Thymus (tissue), 11 donors: ENCODE data around the gene ATG7. TPM values are rescaled to one million over a fixed set of nuclear protein-coding genes. Genes with fewer than 3 reads are reported as not detected.
A peak's percentile ranks its signal among the peaks of the same experiment; 100 is the strongest.
"Not testable (repeated sequence)": the region's sequence is repeated elsewhere in the genome, so short reads cannot be mapped to it uniquely, and the experiment has no call there.

Source experiments
- DNase-seq, 9 donors: peaks; one replicate each; pipeline ENCODE4 v3.0.0-alpha.2; 2013; ENCODE audit warnings: low spot score in 9 of 9, low read depth in 6 of 9, missing footprints in 1 of 9
- H3K27ac ChIP-seq, 2 donors: one replicate each; pipeline ENCODE4 v1.5.1; 2013; ENCODE audit warnings: control low read depth in 1 of 2, low read depth in 1 of 2, low read length in 1 of 2, mild to moderate bottlenecking in 1 of 2, moderate library complexity in 1 of 2
- H3K27me3 ChIP-seq, 2 donors: one replicate each; pipeline ENCODE4 v1.5.1; 2013; ENCODE audit warnings: low read length in 1 of 2; ENCODE audit not compliant: control insufficient read depth in 2 of 2, insufficient read depth in 1 of 2
- H3K36me3 ChIP-seq, 2 donors: one replicate each; pipeline ENCODE4 v1.5.1; 2013; ENCODE audit warnings: low read length in 1 of 2, mild to moderate bottlenecking in 1 of 2, moderate library complexity in 1 of 2; ENCODE audit not compliant: control insufficient read depth in 2 of 2, insufficient read depth in 2 of 2
- H3K4me1 ChIP-seq, 2 donors: one replicate each; pipeline ENCODE4 v1.5.1; 2013; ENCODE audit warnings: low read length in 2 of 2; ENCODE audit not compliant: control insufficient read depth in 2 of 2, insufficient read depth in 2 of 2
- H3K4me3 ChIP-seq, 2 donors: one replicate each; pipeline ENCODE4 v1.5.1; 2013; ENCODE audit warnings: low read length in 2 of 2, control low read depth in 1 of 2, mild to moderate bottlenecking in 1 of 2
- H3K9me3 ChIP-seq, 2 donors: one replicate each; pipeline ENCODE4 v1.5.1; 2013; ENCODE audit warnings: low read length in 1 of 2, mild to moderate bottlenecking in 1 of 2; ENCODE audit not compliant: control insufficient read depth in 2 of 2, insufficient read depth in 1 of 2
- WGBS: extraction: QIAGEN DNeasy Blood & Tissue Kit; methylation state at CpG from one replicate; pipeline ENCODE4 v1.1.7; 2013; 5-methylcytosine and 5-hydroxymethylcytosine counted together
- polyA plus RNA-seq: library from polyadenylated mRNA; stranded (reverse); fragments of 200-250 nt; gene quantifications from one replicate; pipeline ENCODE4 v1.2.3, GENCODE V29; 2013
- total RNA-seq: library from RNA; stranded (reverse); fragments of 120-200 nt; gene quantifications from one replicate; pipeline ENCODE4 v1.2.4, GENCODE V29; 2013
- donor health status: healthy.

ATG7 gene
- total and polyA plus RNA-seq, 2 donors = 9.0 to 21.7 TPM

GRCh38 chr3:11323813-11324212, 51.6 kb downstream of the ATG7 start:
- peaks cover 26 to 33% of the 10 kb centered on the region in 2 donors for H3K36me3 ChIP-seq
- H3K27ac ChIP-seq = no peak overlapping the region
- no peak for DNase-seq

GRCh38 chr3:11327619-11328018, 55.4 kb downstream of the ATG7 start:
- H3K4me1 ChIP-seq = no peaks in the 10 kb centered on the region
- 98% methylated on average over 3 of the region's 3 CpGs for WGBS
- peaks cover 5 to 9% of the 10 kb centered on the region in 2 donors for H3K36me3 ChIP-seq
- no peak for DNase-seq
- no peaks in the 10 kb centered on the region for H3K27me3 ChIP-seq
- H3K9me3 ChIP-seq = no peaks in the 10 kb centered on the region
- H3K27ac ChIP-seq = no peak overlapping the region
- no peak overlapping the region for H3K4me3 ChIP-seq

More at GRCh38 chr3:11323813-11324212, 51.6 kb downstream of the ATG7 start:
- H3K9me3 ChIP-seq = no peaks in the 10 kb centered on the region
- H3K4me3 ChIP-seq = no peak overlapping the region
- no peaks in the 10 kb centered on the region for H3K27me3 ChIP-seq
- 70% methylated on average over 3 of the region's 3 CpGs for WGBS
- H3K4me1 ChIP-seq = no peaks in the 10 kb centered on the region

DNA sequence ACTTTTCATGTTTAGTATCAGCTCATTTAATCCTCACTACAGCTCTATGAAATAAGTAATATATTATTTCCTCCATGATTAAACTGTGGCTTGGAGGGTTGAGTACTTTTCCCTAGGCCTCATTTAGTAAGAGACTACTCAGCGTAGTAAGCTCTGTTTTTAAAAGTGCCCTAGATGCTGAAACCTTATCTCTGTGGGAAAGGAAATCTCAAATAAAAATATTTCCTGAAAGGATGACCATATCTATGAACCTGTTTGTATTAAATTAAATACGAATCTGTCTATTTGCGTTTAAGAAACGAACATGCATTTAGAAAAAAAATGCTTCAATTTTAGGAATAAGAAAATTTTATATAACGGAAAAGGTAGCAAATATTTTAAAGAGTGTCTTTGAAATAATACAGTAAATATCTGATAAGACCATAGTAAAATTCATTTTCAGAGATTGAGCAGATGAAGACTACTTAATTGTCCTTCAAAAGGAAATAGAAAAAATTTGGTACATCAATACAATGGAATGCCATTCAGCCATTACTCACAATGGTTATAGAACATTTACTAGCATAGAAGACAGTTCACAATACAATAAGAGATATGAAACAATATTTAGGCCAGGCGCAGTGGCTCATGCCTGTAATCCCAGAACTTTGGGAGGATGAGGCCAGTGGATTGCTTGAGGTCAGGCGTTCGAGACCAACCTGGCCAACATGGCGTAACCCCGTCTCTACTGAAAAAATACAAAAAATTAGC, 56.2 kb downstream of the ATG7 start:
- no peak overlapping the region for H3K27ac ChIP-seq
- peaks cover 8 to 13% of the 10 kb centered on the region in 2 donors for H3K36me3 ChIP-seq
- 98% methylated on average over 10 of the region's 10 CpGs for WGBS

DNA sequence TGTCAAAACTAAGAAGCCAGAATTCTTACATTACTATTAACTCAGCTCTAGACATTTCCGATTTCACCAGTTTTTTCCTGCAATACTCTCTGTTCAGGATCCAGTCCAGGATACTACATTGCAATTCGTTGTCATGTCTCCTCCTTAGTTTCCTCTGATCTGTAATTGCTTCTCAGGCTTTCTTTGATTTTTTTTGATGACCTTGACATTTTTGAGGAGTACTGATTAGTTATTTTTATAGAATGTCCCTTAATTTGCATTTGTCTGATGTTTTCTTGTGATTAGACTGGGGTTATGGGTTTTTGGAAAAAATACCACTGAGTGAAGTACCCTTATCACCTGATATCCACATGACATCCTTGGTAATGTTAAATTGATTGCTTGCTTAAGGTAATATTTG, 57.6 kb downstream of the ATG7 start:
- no peak for DNase-seq
- no peak overlapping the region for H3K27ac ChIP-seq
- peaks cover 8 to 13% of the 10 kb centered on the region in 2 donors for H3K36me3 ChIP-seq
- H3K4me3 ChIP-seq = no peak overlapping the region
- H3K9me3 ChIP-seq = no peaks in the 10 kb centered on the region
- no peaks in the 10 kb centered on the region for H3K27me3 ChIP-seq
- 96% methylated on average over 2 of the region's 2 CpGs for WGBS
- H3K4me1 ChIP-seq = no peaks in the 10 kb centered on the region

More for the DNA sequence above, 56.2 kb downstream of the ATG7 start:
- no peak for DNase-seq
- Histone ChIP-seq H3K4me3 (no peak overlapping the region), H3K9me3 (no peaks in the 10 kb centered on the region), H3K4me1 (no peaks in the 10 kb centered on the region), H3K27me3 (no peaks in the 10 kb centered on the region)

DNA sequence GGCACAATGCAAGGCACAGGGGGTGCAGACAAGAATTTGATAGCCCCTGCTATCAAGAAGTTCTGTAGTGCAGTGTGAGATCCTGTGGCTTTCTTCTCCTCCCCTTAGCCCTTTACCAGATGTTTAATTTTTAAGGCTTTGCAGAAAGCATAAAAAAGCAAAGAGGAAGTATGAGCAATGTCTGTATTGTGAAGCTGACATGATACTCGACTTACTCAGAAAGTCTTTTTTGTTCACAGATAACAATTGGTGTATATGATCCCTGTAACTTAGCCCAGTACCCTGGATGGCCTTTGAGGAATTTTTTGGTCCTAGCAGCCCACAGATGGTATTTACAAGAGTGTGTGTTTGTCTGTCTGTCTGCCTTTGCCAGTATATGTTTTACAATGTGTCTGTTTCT, 58.9 kb downstream of the ATG7 start:
- Histone ChIP-seq H3K36me3 (peaks cover 8 to 13% of the 10 kb centered on the region in 2 donors), H3K4me3 (no peak overlapping the region), H3K27ac (no peak overlapping the region), H3K27me3 (no peaks in the 10 kb centered on the region), H3K9me3 (no peaks in the 10 kb centered on the region), H3K4me1 (no peaks in the 10 kb centered on the region)
- WGBS = 18% methylated on average over 1 of the region's 1 CpG
- no peak for DNase-seq

DNA sequence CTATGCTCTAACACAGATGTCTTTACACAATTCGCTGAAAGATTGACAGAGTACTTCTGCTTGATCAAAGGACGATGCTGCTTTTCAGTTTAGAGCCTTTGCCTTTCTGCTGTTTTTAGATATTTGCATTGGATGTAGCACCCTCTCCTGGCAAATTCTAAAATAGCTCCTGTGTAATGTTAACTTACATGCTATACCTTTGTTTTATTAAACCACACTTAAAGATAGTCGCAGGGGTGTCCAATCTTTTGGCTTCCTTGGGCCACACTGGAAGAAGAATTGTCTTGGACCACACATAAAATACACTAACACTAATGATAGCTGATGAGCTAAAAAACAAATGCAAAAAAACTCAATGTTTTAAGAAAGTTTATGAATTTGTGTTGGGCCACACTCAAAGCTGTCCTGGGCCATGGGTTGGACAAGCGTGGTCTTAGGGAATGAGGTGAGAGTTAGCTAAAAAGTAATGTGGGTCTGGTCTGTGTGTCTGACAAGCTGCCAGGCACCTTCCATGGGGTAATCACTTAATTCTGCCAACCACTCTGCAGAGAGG, 62.9 kb downstream of the ATG7 start:
- H3K9me3 ChIP-seq = no peaks in the 10 kb centered on the region
- H3K36me3 ChIP-seq = peaks cover 3 to 10% of the 10 kb centered on the region in 2 donors
- no peak overlapping the region for H3K4me3 ChIP-seq
- WGBS = 70% methylated on average over 4 of the region's 4 CpGs
- peak; percentile 27 to 83 (median 61) for DNase-seq
- no peaks in the 10 kb centered on the region for H3K27me3 ChIP-seq
- H3K4me1 ChIP-seq = no peaks in the 10 kb centered on the region
- H3K27ac ChIP-seq = no peak overlapping the region

DNA sequence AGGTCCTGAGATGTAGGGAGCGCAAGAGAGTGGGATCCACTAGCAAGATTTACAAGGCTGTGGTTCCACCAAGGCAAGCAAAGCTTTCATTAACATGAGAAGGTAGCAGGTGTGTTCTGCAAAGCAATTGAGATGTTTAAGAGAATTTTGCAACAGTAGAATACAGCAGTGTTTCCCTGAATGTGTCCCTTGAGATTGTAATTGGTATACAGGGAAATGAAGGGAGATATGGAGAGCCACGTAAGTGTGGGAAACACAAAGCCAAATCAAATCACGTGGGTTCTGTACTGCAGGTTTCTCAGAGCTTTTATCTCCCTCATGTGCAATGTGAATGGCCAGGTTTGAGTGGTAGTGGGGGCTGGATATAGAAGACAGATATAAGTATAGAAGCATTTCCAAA, 67.3 kb downstream of the ATG7 start:
- Histone ChIP-seq H3K9me3 (no peaks in the 10 kb centered on the region), H3K27ac (no peak overlapping the region), H3K4me3 (no peak overlapping the region), H3K36me3 (peaks cover 0 to 8% of the 10 kb centered on the region in 2 donors), H3K27me3 (no peaks in the 10 kb centered on the region), H3K4me1 (no peaks in the 10 kb centered on the region)
- 98% methylated on average over 3 of the region's 3 CpGs for WGBS
- no peak for DNase-seq

DNA sequence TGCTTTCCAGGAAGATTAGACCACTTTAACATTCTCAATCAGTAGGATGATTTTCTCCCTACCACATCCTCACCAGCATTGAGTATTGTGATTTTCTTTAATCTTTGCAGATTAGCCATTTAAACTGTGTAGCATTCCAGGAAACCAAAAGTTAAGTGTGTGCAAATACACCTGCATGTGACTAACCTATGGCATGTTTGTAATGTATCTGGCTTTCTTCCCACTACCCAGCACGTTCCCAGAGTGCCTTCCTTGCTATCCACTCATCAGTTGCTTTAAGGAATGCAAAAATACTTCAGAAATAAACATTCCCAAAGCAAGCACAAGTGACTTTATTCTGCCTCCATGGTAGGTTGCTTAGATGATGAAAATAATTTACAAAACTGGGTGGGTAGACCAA, 74.2 kb downstream of the ATG7 start:
- Histone ChIP-seq H3K36me3 (peaks cover 12 to 20% of the 10 kb centered on the region in 2 donors), H3K27ac (no peak overlapping the region), H3K9me3 (peaks cover 0 to 2% of the 10 kb centered on the region in 2 donors), H3K4me3 (no peak overlapping the region), H3K27me3 (no peaks in the 10 kb centered on the region), H3K4me1 (no peaks in the 10 kb centered on the region)
- 88% methylated on average over 1 of the region's 1 CpG for WGBS
- no peak for DNase-seq

DNA sequence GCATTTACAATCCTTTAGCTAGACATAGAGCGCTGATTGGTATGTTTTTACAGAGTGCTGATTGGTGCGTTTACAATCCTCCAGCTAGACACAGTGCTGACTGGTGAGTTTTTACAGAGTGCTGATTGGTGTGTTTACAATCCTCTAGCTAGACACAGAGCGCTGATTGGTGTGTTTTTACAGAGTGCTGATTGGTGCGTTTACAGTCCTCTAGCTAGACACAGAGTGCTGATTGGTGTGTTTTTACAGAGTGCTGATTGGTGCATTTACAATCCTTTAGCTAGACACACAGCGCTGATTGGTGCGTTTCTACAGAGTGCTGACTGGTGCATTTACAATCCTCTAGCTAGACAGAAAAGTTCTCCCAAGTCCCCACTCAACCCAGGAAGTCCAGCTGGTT, 76.7 kb downstream of the ATG7 start:
- not testable (repeated sequence) for H3K4me3 ChIP-seq, DNase-seq, H3K4me1 ChIP-seq, H3K27ac ChIP-seq, H3K9me3 ChIP-seq, H3K27me3 ChIP-seq
- 98% methylated on average over 6 of the region's 6 CpGs for WGBS
- peaks cover 12 to 13% of the 10 kb centered on the region in 2 donors for H3K36me3 ChIP-seq
